H9 (cell line): ENCODE results near the gene OOSP4A. TPM values are rescaled to one million over a fixed set of nuclear protein-coding genes. Genes with fewer than 3 reads are reported as not detected.

ENCODE experiments used
- DNase-seq: peaks from one replicate; pipeline ENCODE4 v3.0.0-alpha.2; 2017
- H2AFZ ChIP-seq: one replicate; pipeline ENCODE4 v1.6.1; 2013; ENCODE audit warnings: mild to moderate bottlenecking, low read length, control low read depth, moderate library complexity
- H2AK5ac ChIP-seq: 2 replicates; pipeline ENCODE4 v1.6.1; 2013; ENCODE audit warnings: low read length, control low read depth, mixed read lengths; ENCODE audit not compliant: insufficient read length
- H2BK120ac ChIP-seq: one replicate; pipeline ENCODE4 v1.6.1; 2013; ENCODE audit warnings: low read depth, mild to moderate bottlenecking, low read length, control low read depth, inconsistent platforms; ENCODE audit not compliant: poor library complexity, severe bottlenecking
- H2BK12ac ChIP-seq: 2 replicates; pipeline ENCODE4 v1.6.1; 2013; ENCODE audit warnings: low read length, control low read depth, mixed read lengths, low read depth; ENCODE audit not compliant: insufficient read length
- H2BK15ac ChIP-seq: 2 replicates; pipeline ENCODE4 v1.6.1; 2013; ENCODE audit warnings: low read depth, low read length, control low read depth
- H2BK20ac ChIP-seq: one replicate; pipeline ENCODE4 v1.6.1; 2013; ENCODE audit warnings: low read depth, mild to moderate bottlenecking, low read length, control low read depth, inconsistent platforms; ENCODE audit not compliant: poor library complexity, severe bottlenecking
- H2BK5ac ChIP-seq: 2 replicates; pipeline ENCODE4 v1.6.1; 2013; ENCODE audit warnings: low read length, control low read depth, mixed read lengths; ENCODE audit not compliant: insufficient read length
- H3K14ac ChIP-seq: 2 replicates; pipeline ENCODE4 v1.6.1; 2013; ENCODE audit warnings: low read length, control low read depth; ENCODE audit not compliant: insufficient read depth
- H3K18ac ChIP-seq: 2 replicates; pipeline ENCODE4 v1.6.1; 2013; ENCODE audit warnings: low read depth, mild to moderate bottlenecking, mixed read lengths, low read length, control low read depth; ENCODE audit not compliant: insufficient read length
- H3K23ac ChIP-seq: 2 replicates; pipeline ENCODE4 v1.6.1; 2013; ENCODE audit warnings: low read length, control low read depth, mixed read lengths, low read depth; ENCODE audit not compliant: insufficient read length
- H3K23me2 ChIP-seq: 2 replicates; pipeline ENCODE4 v1.6.1; 2013; ENCODE audit warnings: low read depth, mild to moderate bottlenecking, mixed read lengths, low read length, control low read depth; ENCODE audit not compliant: insufficient read length, poor library complexity, severe bottlenecking
- H3K27ac ChIP-seq: 2 replicates; pipeline ENCODE4 v1.5.1; 2013; ENCODE audit warnings: low read length, control low read depth, mixed read lengths, low read depth; ENCODE audit not compliant: insufficient read length
- H3K27me3 ChIP-seq: 2 replicates; pipeline ENCODE4 v1.6.1; 2013; ENCODE audit warnings: low read length, control low read depth, inconsistent platforms; ENCODE audit not compliant: insufficient read depth
- H3K4ac ChIP-seq: 2 replicates; pipeline ENCODE4 v1.6.1; 2013; ENCODE audit warnings: low read depth, mild to moderate bottlenecking, control low read depth, inconsistent platforms, low read length, moderate library complexity
- H3K4me1 ChIP-seq: 2 replicates; pipeline ENCODE4 v1.6.1; 2013; ENCODE audit warnings: low read length, control low read depth, inconsistent platforms; ENCODE audit not compliant: insufficient read depth
- H3K4me2 ChIP-seq: 2 replicates; pipeline ENCODE4 v1.6.1; 2013; ENCODE audit warnings: low read length, control low read depth, mixed read lengths; ENCODE audit not compliant: insufficient read length, insufficient read depth
- H3K56ac ChIP-seq: 2 replicates; pipeline ENCODE4 v1.6.1; 2013; ENCODE audit warnings: low read depth, mild to moderate bottlenecking, mixed read lengths, low read length, control low read depth; ENCODE audit not compliant: insufficient read length
- H3K79me1 ChIP-seq: 2 replicates; pipeline ENCODE4 v1.6.1; 2013; ENCODE audit warnings: low read depth, mild to moderate bottlenecking, moderate library complexity, low read length, control low read depth, inconsistent platforms; ENCODE audit not compliant: insufficient read depth, poor library complexity, severe bottlenecking
- H3K79me2 ChIP-seq: 2 replicates; pipeline ENCODE4 v1.6.1; 2013; ENCODE audit warnings: low read length, control low read depth, inconsistent platforms; ENCODE audit not compliant: insufficient read depth
- H3K9ac ChIP-seq: 2 replicates; pipeline ENCODE4 v1.6.1; 2013; ENCODE audit warnings: low read length, control low read depth, mixed read lengths; ENCODE audit not compliant: insufficient read length; ENCODE audit errors: extremely low read depth
- H3K9me3 ChIP-seq: one replicate; pipeline ENCODE4 v1.6.1; 2013; ENCODE audit warnings: low read depth, low read length, inconsistent platforms; ENCODE audit not compliant: control insufficient read depth
- H3T11ph ChIP-seq: one replicate; pipeline ENCODE4 v1.6.1; 2013; ENCODE audit warnings: mild to moderate bottlenecking, low read length, control low read depth, inconsistent platforms
- H4K20me1 ChIP-seq: one replicate; pipeline ENCODE4 v1.6.1; 2013; ENCODE audit not compliant: control insufficient read depth, insufficient read length, insufficient read depth
- H4K5ac ChIP-seq: 2 replicates; pipeline ENCODE4 v1.6.1; 2013; ENCODE audit warnings: low read depth, mild to moderate bottlenecking, mixed read lengths, low read length, control low read depth; ENCODE audit not compliant: insufficient read length
- H4K8ac ChIP-seq: replicated peaks from 2 replicates; pipeline ENCODE4 v1.6.1; 2013; ENCODE audit warnings: low read length, control low read depth, mixed read lengths, low read depth; ENCODE audit not compliant: insufficient read length
- H4K91ac ChIP-seq: 2 replicates; pipeline ENCODE4 v1.6.1; 2013; ENCODE audit warnings: low read depth, mild to moderate bottlenecking, moderate library complexity, mixed read lengths, low read length, control low read depth; ENCODE audit not compliant: insufficient read length
- H3K27ac Mint-ChIP-seq, 3 experiments: 2 replicates in 2 of 3; 3 replicates in 1 of 3; pipeline ENCODE4 v1.8.0; 2020 to 2021; ENCODE audit warnings: mixed read lengths in 3 of 3, mild to moderate bottlenecking in 1 of 3, moderate library complexity in 1 of 3
- H3K27me3 Mint-ChIP-seq: 2 replicates; pipeline ENCODE4 v1.8.0; 2021; ENCODE audit warnings: low read depth, mild to moderate bottlenecking, moderate library complexity, mixed read lengths
- H3K36me3 Mint-ChIP-seq, 3 experiments: 2 replicates in 2 of 3; 3 replicates in 1 of 3; pipeline ENCODE4 v1.8.0; 2020 to 2021; ENCODE audit warnings: low read depth in 3 of 3, mixed read lengths in 3 of 3; ENCODE audit not compliant: insufficient read depth in 1 of 3
- H3K4me1 Mint-ChIP-seq, 2 experiments: 2 replicates each; pipeline ENCODE4 v1.8.0; 2020; ENCODE audit warnings: mixed read lengths in 2 of 2
- H3K4me3 Mint-ChIP-seq, 2 experiments: 2 replicates in 1 of 2; 3 replicates in 1 of 2; pipeline ENCODE4 v1.8.0; 2020 to 2021; ENCODE audit warnings: mild to moderate bottlenecking in 2 of 2, mixed read lengths in 2 of 2, moderate library complexity in 1 of 2
- H3K9me3 Mint-ChIP-seq, 2 experiments: 2 replicates in 1 of 2; 3 replicates in 1 of 2; pipeline ENCODE4 v1.8.0; 2020; ENCODE audit warnings: mild to moderate bottlenecking in 2 of 2, mixed read lengths in 2 of 2, moderate library complexity in 1 of 2
- WGBS: extraction: QIAGEN DNeasy Blood & Tissue Kit; methylation state at CpG from one replicate; pipeline ENCODE4 v1.1.7; 2013; ENCODE audit warnings: missing lambda C conversion rate, low lambda C conversion rate, mixed read lengths; ENCODE audit not compliant: insufficient read length; ENCODE audit errors: extremely low coverage; 5-methylcytosine and 5-hydroxymethylcytosine counted together
- total RNA-seq: library from RNA; stranded (reverse); gene quantifications from 2 replicates; pipeline ENCODE4 v1.2.1, GENCODE V29; 2021
- TF ChIP-seq, protein P1 (sequence below): fragments of 200-600 bp; sonication (generic); conservative IDR thresholded peaks from 3 replicates; pipeline ENCODE4 v1.8.0; 2021; ENCODE audit warnings: antibody characterized with exemption, mild to moderate bottlenecking

OOSP4A gene
- total RNA-seq, 1 experiment from 2014 or later: not detected

DNA sequence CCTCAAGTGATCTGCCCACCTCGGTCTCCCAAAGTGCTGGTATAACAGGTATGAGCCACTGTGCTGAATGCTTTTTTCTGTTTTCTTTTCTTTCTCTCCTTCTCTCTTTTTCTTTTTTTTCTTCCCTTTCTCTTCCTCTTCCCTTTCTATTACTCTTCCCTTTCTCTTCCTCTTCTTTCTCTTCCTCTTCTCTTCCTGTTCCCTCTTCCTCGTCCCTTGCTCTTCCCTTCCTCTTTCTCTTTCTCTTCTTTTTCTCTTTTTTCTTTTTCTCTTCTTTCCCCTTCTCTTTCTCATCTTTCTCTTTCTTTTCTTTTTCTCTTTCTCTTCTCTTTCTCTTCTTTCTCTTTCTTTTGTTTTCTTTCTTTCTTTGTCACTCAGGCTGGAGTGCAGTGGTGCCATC, 24.4 kb upstream of the OOSP4A start:
- Histone ChIP-seq H3K9me3 (no peaks in the 10 kb centered on the region), H2BK120ac (no peak overlapping the region), H3K23me2 (no peaks in the 10 kb centered on the region), H3K14ac (no peak overlapping the region), H3K4me1 (no peaks in the 10 kb centered on the region), H3K18ac (no peak overlapping the region), H2BK15ac (no peak overlapping the region), H3K79me2 (no peaks in the 10 kb centered on the region), H4K20me1 (no peaks in the 10 kb centered on the region), H4K91ac (no peak overlapping the region), H2BK5ac (no peak overlapping the region), H2BK20ac (no peak overlapping the region), H3K27me3 (no peaks in the 10 kb centered on the region), H3K4ac (no peak overlapping the region), H3K27ac (no peak overlapping the region), H3K4me2 (no peak overlapping the region), H3T11ph (no peak overlapping the region), H4K5ac (no peak overlapping the region), H4K8ac (no peak overlapping the region), H3K56ac (no peak overlapping the region), H2BK12ac (no peak overlapping the region), H3K79me1 (no peaks in the 10 kb centered on the region), H3K23ac (no peak overlapping the region), H2AFZ (no peak overlapping the region), H2AK5ac (no peak overlapping the region), H3K9ac (no peak overlapping the region)
- Mint-ChIP-seq H3K27me3 (no peaks in the 10 kb centered on the region; the same call in 1 of the 2 replicates), H3K9me3 (peaks cover 0 to 7% of the 10 kb centered on the region in 2 experiments; a peak in 2 of 5 replicates), H3K27ac (no peak overlapping the region), H3K36me3 (peaks cover 0 to 3% (median 0%) of the 10 kb centered on the region in 3 experiments; a peak in 4 of 7 replicates), H3K4me3 (no peak overlapping the region), H3K4me1 (0 out of 4 replicates have a peak, but pooled peaks cover 0 to 2% of the 10 kb centered on the region in 2 experiments)
- DNase-seq: no peak
- TF ChIP-seq, protein P1, sequence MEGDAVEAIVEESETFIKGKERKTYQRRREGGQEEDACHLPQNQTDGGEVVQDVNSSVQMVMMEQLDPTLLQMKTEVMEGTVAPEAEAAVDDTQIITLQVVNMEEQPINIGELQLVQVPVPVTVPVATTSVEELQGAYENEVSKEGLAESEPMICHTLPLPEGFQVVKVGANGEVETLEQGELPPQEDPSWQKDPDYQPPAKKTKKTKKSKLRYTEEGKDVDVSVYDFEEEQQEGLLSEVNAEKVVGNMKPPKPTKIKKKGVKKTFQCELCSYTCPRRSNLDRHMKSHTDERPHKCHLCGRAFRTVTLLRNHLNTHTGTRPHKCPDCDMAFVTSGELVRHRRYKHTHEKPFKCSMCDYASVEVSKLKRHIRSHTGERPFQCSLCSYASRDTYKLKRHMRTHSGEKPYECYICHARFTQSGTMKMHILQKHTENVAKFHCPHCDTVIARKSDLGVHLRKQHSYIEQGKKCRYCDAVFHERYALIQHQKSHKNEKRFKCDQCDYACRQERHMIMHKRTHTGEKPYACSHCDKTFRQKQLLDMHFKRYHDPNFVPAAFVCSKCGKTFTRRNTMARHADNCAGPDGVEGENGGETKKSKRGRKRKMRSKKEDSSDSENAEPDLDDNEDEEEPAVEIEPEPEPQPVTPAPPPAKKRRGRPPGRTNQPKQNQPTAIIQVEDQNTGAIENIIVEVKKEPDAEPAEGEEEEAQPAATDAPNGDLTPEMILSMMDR: no peak
- no CpG with 5 or more reads among the region's 2 CpGs for WGBS
